Activated naive CD8-positive, alpha-beta T cell treated with anti-CD3 and anti-CD28 coated beads, Interleukin-2, amount 50 U/mL, for 16 hours (primary cell): ENCODE results near the gene CFL1.

Experiments used
- DNase-seq: peaks from one replicate; pipeline ENCODE4 v3.0.0-alpha.2; 2020; ENCODE audit warnings: low read depth, low spot score

The CFL1 gene

DNA sequence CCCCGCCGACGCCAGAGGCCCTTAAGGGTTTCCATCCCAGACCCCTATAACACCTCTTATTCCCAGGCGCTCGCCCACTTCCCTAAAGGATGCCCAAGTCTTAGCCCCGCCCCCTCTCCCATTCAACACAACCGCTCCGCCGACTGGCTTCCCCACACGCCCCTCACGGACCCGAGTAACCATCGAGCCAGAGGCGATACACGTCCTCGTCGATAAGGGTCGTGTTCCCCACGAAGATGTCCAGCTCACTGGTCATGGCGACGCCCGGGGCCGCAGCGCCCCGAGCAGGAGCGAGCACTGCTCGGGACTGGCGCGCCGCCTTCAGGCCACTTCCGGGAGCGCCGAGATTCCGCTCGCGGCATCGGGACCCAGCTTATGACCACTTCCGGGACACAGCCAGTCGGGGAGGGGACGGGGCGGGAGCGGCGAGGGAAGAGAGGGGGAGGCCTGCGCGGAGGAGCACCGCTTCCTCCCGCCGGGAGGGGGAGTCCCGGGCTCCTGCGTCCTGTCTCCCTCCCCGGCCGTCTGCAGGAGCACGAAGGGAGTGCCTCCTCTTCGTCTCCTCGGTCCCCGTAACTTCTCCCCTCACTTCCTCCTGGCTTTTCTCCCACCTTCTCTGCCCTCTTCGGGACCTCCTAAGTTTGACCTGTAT, 30.3 kb upstream of the CFL1 start, which contains the start of gene FIBP:
TSS of gene FIBP (minus strand) at position 309 of the 652 bp plus-strand sequence. CDS start at position 256, 53 bp downstream.
- DNase-seq: peak; percentile 93

DNA sequence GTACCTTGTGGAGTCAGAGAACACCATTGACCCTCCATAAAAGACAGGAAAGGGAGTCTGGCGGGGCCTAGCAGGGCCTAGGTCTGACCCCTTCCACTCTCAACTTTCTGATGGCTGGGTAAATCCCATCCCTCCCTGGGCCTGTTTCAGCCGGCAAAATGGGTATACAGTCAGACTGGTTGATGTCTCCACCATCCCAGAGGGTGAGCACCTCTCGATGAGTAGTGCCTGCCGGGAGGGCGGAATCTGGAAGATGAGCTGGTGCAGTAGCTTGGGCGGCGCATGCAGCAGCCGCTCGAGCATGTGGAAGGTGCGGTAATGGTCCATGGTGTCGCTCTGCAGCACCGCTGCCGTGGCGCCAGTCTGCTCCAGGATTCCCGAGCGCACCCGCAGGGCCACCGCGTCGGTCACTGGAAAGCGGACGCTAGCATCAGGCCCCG, 29.8 kb upstream of the CFL1 start:
- DNase-seq: no peak

DNA sequence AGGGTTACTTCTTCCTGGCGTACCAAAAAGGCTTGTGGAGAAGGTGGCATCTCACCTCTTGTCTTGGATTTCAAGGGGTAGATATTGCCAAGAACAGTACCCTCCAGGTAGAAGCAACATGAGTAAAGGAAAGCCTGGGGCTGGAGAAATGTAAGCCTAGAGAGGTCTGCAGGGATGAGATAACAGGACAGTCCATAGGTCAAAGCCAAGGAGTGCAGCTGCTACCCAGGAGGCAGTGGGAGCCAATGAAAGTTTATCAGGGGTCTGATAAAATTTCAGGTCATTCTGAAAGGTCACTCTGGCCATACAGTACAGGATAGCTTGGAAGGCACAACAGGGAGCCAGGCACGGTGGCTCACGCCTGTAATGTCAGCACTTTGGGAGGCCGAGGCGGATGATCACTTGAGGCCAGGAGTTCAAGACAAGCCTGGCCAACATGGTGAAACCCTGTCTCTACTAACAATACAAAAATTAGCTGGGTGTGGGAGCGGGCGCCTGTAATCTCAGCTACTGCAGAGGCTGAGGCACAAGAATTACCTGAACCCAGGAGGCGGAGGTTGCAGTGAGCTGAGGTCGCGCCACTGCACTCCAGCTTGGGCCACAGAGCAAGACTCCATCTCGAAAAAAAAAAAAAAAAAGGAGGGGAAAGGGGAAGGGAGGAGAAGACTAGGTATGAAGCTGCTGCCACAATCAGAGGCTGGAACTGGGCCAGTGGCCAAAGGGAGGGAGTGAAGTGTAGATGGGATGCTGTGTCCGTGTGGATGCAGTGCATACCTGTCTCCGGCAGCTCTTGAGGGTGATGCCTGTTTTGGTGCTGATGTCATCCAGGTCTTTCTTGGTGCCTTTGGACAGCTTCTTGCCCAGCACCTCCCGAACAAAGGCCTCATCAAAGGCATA, 29.1 kb upstream of the CFL1 start:
- no peak for DNase-seq

DNA sequence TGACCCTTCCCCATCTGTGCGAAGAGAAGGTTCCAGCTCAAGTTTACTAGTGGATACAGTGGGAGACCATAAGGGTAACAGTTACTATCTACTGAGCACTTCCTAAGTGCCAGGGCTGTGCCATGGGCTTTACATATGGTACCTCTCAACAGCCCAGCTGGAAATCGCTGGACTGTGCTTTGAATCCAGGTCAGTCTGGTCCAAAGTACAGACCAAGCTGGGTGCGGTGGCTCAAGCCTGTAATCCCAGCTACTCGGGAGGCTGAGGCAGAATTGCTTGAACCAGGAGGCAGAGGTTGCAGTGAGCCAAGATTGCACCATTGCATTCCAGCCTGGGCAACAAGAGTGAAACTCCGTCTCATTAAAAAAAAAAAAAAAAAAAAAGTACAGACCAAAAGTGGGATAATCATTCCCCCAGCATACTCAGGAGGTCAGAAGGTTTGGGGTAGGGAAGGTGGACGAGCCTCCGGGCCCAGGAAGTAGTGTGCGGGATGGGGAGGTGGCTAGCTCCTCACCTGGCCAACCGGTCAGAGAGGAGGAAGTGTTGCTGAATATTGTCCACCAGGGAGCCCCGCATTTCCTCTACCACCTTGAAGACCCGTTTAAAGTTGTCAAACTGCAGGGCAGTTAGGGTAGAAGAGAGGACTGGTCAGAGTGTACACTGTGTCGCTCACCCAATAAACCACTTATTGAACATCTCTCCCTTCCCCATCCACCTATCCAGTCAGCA, 28.0 kb upstream of the CFL1 start:
- no peak for DNase-seq

DNA sequence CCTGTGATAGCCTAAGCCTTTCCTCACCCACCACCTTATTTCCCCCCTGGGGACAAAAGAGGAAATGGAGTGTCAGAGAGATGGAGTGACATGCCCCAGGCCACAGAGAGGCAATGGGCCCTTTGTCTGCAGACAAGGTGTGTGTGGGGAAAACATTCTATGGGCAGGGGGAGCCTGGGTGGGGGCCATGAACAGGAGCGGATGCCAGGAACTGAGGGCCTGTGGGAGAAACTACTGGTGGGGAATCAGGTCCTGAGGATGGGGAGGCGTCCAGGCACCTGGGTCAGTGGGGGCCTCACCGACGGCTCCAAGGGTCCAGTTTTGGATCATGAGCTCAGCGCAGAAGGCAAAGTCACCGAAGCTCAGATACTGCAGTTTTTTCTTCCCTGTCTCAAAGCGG, 27.3 kb upstream of the CFL1 start:
- DNase-seq: no peak

DNA sequence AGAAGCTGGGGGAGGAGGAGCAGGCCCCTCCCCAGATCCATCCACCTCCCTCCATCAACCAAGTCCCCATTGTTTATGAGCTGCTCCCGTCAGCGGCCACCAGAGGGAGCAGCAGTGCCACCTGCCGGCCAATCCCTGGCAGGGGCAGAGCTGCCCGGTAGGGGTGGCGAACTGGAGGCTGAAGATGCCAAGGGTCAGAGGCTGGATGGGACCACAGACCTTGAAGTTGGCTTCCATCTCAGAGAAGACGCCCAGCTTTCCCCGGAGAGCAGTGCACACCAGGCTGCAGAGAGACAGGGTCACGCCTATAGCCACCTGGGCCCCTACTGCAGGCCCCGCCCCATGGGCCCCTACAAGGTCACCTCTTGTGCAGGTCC, 26.7 kb upstream of the CFL1 start:
- peak; percentile 57 for DNase-seq

DNA sequence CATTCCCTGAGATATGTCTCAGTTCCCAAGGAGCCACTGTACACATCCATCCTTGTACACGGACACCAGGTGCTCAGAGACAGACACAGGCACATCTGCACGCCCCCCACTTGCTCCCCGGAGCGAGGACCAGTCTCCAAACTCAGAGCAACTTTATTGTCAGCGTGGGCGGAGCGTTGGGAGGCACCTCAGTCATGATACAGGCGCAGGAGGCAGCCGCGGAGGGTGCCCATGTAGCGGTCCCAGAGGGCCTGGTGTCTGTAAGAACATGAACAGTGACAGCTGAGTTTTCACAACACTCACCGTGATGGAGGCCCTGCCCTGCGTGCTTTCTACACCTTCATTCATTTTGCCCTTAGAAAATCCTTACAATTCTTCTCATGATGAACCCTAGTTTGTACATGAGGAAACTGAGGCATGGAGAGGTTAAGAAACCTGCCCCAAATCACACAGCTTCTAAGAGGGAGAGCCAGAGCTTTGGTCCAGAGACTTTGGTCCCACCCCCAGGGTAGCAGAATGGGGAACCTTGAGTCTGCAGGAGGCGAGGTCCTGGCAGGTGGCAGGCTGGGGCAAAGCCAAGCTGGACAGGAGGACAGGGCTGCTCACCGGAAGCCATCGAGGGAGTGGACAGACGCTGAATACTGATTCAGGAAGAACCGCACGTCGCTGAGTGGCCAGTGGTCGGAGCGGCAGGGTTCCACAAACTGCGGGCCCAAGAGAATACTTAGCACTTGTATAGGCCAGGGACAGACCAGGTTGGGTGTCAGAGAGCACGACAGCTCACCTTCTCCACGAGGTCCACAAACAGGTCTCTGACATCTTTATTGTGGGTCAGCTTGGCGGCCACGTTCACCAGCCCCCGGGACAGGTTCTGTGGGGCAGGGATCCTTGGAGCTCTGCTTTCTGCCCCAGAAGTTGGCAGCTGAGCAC, 26.1 kb upstream of the CFL1 start:
- DNase-seq: no peak

DNA sequence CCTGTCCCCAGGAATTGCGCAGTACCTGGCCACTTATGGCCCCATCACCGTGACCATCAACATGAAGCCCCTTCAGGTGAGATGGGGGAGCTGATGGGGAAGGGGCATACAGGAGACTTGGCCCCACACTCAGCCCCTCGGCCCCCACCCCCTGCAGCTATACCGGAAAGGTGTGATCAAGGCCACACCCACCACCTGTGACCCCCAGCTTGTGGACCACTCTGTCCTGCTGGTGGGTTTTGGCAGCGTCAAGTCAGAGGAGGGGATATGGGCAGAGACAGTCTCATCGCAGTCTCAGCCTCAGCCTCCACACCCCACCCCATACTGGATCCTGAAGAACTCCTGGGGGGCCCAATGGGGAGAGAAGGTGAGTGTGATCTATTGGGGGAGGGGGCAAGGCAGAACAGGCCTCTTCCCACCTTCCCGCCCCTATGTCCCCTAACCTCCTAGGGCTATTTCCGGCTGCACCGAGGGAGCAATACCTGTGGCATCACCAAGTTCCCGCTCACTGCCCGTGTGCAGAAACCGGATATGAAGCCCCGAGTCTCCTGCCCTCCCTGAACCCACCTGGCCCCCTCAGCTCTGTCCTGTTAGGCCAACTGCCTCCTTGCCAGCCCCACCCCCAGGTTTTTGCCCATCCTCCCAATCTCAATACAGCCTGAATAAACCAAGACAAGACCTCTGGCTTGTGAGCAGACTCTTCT, 25.2 kb upstream of the CFL1 start:
- DNase-seq: no peak

DNA sequence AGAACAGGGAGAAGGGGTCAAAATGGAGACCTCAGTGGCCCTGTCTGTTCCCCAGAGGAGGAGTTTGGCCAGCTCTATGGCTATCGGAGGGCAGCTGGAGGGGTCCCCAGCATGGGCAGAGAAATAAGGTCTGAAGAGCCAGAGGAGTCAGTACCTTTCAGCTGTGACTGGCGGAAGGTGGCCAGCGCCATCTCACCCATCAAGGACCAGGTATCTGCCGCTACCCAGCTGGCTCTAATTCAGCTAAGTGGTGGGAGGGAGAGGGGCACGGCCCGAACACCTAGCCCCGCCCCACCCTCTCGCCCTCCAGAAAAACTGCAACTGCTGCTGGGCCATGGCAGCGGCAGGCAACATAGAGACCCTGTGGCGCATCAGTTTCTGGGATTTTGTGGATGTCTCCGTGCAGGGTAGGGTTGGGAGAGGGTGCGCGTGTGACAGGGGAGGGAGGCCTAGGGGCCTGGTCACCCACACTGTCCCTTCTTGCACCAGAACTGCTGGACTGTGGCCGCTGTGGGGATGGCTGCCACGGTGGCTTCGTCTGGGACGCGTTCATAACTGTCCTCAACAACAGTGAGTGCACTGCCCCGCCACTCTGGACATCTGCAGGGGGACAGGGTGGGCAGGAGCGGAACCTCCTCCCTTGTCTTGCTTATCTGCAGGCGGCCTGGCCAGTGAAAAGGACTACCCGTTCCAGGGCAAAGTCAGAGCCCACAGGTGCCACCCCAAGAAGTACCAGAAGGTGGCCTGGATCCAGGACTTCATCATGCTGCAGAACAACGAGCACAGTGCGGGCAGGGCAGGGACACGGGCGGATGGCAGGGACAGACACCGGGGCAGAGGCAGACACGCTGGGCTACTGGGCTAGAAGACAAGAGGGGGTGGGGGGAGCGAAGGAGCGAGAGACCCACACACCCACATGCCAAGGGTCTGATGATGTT, 24.4 kb upstream of the CFL1 start:
- DNase-seq: no peak

DNA sequence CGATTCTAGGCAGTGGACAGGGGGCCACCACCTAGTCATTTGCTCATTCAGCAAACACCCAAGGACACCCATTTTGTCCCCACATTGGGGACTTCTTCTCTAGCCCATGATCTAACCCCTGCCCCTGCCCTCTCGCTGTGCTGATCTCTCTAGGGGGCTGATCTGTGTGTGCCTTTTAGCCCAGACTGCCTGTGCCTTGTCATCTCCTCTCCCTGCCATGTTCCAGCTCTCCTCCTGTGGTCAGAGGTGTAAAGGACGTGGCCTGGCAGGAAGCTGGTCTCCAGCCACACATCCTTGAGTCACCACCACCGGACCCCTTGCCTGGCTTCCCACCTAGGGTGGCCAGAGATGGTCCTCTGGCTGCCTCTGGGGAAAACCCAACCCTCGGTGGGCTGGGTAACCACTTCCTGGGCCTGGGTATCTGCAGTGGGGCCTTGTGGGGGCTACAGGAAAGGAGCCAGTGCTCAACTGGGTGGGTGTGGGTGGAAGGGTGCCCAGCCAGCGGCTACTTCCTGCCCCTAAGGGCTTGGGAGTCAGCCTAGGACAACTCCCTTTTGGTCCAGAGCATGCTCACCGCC, 23.0 kb upstream of the CFL1 start:
- DNase-seq: no peak

DNA sequence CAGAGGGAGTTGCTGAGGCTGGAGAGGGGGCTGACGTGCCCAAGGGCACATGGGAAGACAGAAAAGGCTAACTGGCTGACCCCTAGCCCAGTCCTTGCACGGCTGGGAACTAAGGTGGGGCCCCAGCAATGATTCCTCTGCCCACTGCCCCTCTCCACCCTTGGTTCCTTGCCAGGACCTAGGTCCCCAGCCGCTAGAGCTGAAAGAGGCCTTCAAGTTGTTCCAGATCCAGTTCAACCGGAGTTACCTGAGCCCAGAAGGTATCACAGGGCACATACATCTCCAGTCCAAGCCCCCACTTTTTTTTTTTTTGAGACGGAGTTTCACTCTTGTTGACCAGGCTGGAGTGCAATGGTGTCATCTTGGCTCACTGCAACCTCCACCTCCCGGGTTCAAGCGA, 22.0 kb upstream of the CFL1 start:
- no peak for DNase-seq

DNA sequence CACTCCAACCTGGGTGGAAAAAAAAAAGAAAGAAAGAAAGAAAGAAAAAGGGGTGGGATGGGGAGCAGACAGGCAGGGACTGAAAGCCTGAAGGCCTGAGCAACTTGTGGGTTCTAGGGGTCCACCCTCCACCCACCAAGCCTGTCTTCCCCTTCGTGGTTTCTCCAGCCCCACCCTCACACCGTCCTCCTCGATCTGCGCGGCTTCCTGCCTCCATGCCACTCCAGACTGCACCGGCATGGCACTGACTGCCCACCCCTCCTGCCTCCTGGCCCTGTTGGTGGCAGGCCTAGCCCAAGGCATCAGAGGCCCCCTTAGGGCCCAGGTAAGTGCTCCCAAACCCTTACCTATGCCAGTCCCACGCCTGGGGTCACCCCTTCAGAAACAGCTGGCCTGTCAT, 21.6 kb upstream of the CFL1 start, which contains the start of gene CTSW:
TSS of gene CTSW (plus strand) at position 221 of the 400 bp plus-strand sequence. CDS start at position 239, 18 bp downstream.
- DNase-seq: no peak

DNA sequence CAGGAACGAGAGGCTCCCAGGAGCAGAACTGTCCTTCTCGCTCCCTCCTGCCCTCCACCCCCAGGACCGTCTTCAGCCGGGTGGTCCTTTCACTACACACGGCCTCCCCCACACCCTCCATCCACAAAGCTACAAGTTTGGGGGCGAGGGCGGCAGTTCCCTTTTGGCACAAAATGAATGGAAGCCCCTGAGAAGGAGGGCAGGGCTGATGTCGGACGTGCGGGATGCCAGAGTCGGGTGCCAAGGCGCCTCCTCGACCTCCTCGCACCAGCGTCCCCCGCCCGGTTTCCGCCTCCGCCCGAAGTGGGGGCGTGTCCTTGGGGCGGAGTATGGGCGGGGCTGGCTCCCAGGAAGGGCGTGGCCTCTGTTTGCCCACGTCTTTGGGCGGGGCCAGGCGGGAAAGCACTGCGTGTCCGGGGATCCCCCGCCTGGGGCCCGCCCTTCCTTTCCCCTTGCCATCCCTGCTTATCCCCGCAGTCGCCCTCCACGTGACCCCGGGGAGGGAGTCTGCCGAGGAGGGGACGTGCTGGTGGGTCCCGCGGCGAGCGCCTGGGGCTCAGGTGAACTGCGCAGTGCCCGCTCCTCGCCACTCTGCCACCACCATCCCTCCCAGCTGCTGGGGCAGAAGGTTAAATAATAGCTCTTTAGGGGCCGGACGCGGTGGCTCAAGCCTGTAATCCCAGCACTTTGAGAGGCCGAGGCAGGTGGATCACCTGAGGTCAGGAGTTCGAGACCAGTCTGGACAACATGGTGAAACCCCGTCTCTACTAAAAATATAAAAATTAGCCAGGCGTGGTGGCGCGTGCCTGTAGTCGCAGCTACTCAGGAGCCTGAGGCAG, 15.6 kb upstream of the CFL1 start:
- DNase-seq: peak; percentile 86

DNA sequence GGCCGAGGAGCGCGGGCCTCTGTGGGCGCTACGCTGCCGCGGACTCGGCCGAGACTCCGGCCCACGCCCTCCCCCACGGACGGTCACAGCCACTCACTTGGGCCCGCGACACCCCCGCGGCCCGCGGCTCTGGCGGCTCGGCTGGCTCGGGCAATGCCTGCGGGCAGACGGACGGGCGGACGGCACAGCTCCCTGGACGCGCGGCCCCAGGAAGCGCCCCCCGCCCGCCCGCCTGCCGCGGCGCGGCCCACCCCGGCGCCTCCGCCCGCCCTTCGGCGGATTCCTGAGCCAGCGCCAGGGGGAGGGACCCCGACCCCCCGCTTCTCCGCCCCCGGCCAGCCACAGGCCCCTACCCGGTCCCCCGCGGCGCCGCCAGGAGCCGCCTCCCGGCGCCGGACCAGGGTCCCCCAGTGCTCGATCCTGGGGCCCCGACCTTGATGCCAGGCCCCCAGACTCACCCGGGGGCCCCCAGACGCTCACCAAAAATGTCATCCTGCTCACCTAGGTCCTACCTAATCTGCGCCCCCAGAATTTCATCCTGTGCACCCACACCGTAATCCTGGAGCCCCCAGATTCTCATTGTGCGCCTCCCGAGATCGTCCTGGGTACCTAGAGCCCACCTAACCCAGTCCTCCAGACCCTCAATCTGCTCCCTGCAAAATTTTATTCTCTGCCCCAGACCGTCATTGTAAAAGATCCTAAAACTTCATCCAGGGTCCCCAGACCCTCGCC, 14.8 kb upstream of the CFL1 start, which contains the start of gene EFEMP2:
TSS of gene EFEMP2 (minus strand) at position 215 of the 732 bp plus-strand sequence. CDS start 446 bp downstream, outside the sequence.
- no peak for DNase-seq

DNA sequence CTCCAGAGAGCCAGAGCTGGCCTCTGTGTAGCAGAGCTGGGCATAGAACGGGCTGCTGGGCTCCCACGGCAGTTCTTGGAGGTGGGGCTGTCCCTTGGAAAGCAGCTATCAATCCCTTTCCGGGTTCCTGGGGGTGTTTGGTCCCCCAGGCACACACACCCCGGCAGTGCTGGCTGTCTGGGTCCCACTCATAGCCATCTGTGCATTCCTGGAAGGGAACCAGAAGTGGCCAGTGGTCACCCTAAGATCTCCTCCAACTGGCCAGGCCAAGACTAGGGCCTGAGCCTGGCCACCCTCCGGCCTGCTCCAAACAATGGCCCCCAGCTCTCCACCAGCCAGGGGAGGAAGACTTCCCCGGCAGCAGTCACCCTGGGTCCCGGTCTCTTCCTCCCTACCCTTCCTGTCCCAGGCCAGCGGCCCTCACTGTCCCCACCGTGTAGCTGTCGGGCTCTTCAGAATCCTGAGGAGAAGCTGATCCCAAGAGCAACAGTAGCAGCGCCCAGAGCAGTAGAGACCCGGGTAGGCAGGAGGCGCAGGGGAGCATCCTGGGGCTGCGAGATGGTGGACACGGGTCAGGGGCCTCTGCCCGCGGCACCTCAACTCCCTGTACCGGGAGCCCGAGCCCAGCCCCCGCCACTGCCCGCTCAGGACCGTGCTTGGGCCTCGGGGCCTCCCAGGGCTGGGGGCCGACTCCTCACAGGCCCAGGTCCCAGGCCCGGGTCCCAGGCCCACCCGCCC, 14.0 kb upstream of the CFL1 start:
- no peak for DNase-seq
